Panc1 (cell line): ENCODE data around the gene CADPS2. TPM values are rescaled to one million over a fixed set of nuclear protein-coding genes. Genes with fewer than 3 reads are reported as not detected.

Experiments
- ATAC-seq: fragments of 200-7000 bp; cut with Tn5 transposase; 2 replicates; pipeline ENCODE4 v1.9.1; 2020; ENCODE audit warnings: mild to moderate bottlenecking, moderate library complexity
- BruUV-seq: library from RNA; stranded (reverse); fragments of 400-500 nt; replicated peaks from 2 replicates; lab custom pipeline; 2021; lab: Mats Ljungman, UMichigan
- CTCF ChIA-PET: fragments of 300-600 bp; sonication (Branson Sonifier 250); formaldehyde crosslinking; loops from one replicate; lab custom pipeline; 2022; ENCODE audit warnings: antibody characterized with exemption; lab: Charles Lee
- POLR2A ChIA-PET: fragments of 300-600 bp; sonication (Branson Sonifier 250); formaldehyde crosslinking; loops from one replicate; lab custom pipeline; 2022; ENCODE audit warnings: antibody characterized with exemption; lab: Charles Lee
- DNase-seq: peaks from one replicate; pipeline ENCODE4 v3.0.0-alpha.2; 2010; ENCODE audit warnings: low read depth, low spot score
- H3K27ac ChIP-seq: 2 replicates; pipeline ENCODE4 v1.5.1; 2011; ENCODE audit warnings: mild to moderate bottlenecking, low read length, inconsistent platforms
- H3K27me3 ChIP-seq: fragments of 200-500 bp; sonication (Bioruptor generic); 2 replicates; pipeline ENCODE4 v1.6.0; 2014; ENCODE audit warnings: low read length, inconsistent platforms; ENCODE audit not compliant: control insufficient read depth, insufficient read depth
- H3K36me3 ChIP-seq: fragments of 200-500 bp; sonication (Bioruptor generic); 2 replicates; pipeline ENCODE4 v1.5.1; 2014; ENCODE audit warnings: inconsistent platforms, mild to moderate bottlenecking, low read length, moderate library complexity; ENCODE audit not compliant: control insufficient read depth, insufficient read depth
- H3K4me1 ChIP-seq: 2 replicates; pipeline ENCODE4 v1.5.1; 2011; ENCODE audit warnings: inconsistent platforms, mild to moderate bottlenecking, low read length, moderate library complexity; ENCODE audit not compliant: control insufficient read depth, insufficient read depth
- H3K4me3 ChIP-seq, 2 experiments: 2 replicates each; pipeline ENCODE4 v1.5.1; 2011 to 2012; ENCODE audit warnings: low read depth in 2 of 2, low read length in 2 of 2, mild to moderate bottlenecking in 2 of 2, inconsistent platforms in 1 of 2, moderate library complexity in 1 of 2
- H3K9me3 ChIP-seq: fragments of 200-500 bp; sonication (Bioruptor generic); 2 replicates; pipeline ENCODE4 v1.5.1; 2014; ENCODE audit warnings: low read depth, mild to moderate bottlenecking, inconsistent platforms, low read length, moderate library complexity; ENCODE audit not compliant: control insufficient read depth, insufficient read depth
- POLR2AphosphoS5 ChIP-seq: IDR thresholded peaks from 2 replicates; pipeline ENCODE4 v1.6.1; 2012; ENCODE audit warnings: mild to moderate bottlenecking, low read depth, low read length, moderate library complexity
- REST ChIP-seq, 2 experiments: IDR thresholded peaks; 2 replicates each; pipeline ENCODE4 v1.6.1; 2011 to 2012; ENCODE audit warnings: low read depth in 2 of 2, control low read depth in 1 of 2, low read length in 1 of 2, mild to moderate bottlenecking in 1 of 2, moderate library complexity in 1 of 2; ENCODE audit not compliant: insufficient read depth in 1 of 2
- SIN3A ChIP-seq: IDR thresholded peaks from 2 replicates; pipeline ENCODE4 v1.6.1; 2012; ENCODE audit warnings: low read depth, mild to moderate bottlenecking, low read length, moderate library complexity, borderline replicate concordance; ENCODE audit not compliant: insufficient read depth
- TCF7L2 ChIP-seq: IDR thresholded peaks from 2 replicates; pipeline ENCODE4 v1.6.1; 2011; ENCODE audit warnings: mild to moderate bottlenecking, low read depth, low read length, inconsistent platforms
- in situ Hi-C: cut with HindIII; loops from 2 replicates; pipeline ENCODE4 v1.10.0; 2016; ENCODE audit warnings: low sequenced_read_pairs, low pct_unique_long_range_greater_than_20kb
- intact Hi-C: fragments of 100-400 bp; cut with micrococcal nuclease; formaldehyde crosslinking; loops from one replicate; pipeline ENCODE4 v1.10.0; 2022; ENCODE audit not compliant: unreplicated experiment
- total RNA-seq: library from RNA; stranded (reverse); gene quantifications from one replicate; pipeline ENCODE4 v1.2.1, GENCODE V29; 2021; ENCODE audit not compliant: unreplicated experiment
- TF ChIP-seq, protein P1 (sequence below): fragments of 450-650 bp; IDR thresholded peaks from 2 replicates; pipeline ENCODE4 v1.5.1; 2017; ENCODE audit warnings: mild to moderate bottlenecking

CADPS2 gene
- total RNA-seq, 1 experiment from 2014 or later: 1.6 TPM

- TF ChIP-seq POLR2AphosphoS5: no peak
- TF ChIP-seq REST (IDR thresholded peaks at IDR 0.05; ENCODE audit: insufficient read depth in 1 of 2, low read depth in 2 of 2, low read length in 1 of 2): no peak
- TF ChIP-seq, protein P1, sequence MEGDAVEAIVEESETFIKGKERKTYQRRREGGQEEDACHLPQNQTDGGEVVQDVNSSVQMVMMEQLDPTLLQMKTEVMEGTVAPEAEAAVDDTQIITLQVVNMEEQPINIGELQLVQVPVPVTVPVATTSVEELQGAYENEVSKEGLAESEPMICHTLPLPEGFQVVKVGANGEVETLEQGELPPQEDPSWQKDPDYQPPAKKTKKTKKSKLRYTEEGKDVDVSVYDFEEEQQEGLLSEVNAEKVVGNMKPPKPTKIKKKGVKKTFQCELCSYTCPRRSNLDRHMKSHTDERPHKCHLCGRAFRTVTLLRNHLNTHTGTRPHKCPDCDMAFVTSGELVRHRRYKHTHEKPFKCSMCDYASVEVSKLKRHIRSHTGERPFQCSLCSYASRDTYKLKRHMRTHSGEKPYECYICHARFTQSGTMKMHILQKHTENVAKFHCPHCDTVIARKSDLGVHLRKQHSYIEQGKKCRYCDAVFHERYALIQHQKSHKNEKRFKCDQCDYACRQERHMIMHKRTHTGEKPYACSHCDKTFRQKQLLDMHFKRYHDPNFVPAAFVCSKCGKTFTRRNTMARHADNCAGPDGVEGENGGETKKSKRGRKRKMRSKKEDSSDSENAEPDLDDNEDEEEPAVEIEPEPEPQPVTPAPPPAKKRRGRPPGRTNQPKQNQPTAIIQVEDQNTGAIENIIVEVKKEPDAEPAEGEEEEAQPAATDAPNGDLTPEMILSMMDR: no peak
- BruUV-seq: no TSS peak
- in situ Hi-C loops: no loop called here
These were observed 417.3 kb downstream of the CADPS2 start for GRCh38 chr7:122468945-122469344.

GRCh38 chr7:122467661-122468449 lies 418.4 kb downstream of the CADPS2 start:
- H3K27me3 ChIP-seq: no peaks in the 10 kb centered on the region
- H3K4me3 ChIP-seq: no peak overlapping the region
- in situ Hi-C loops: no loop called here
- H3K36me3 ChIP-seq: no peaks in the 10 kb centered on the region
- H3K27ac ChIP-seq: no peak overlapping the region
- no peaks in the 10 kb centered on the region for H3K9me3 ChIP-seq
- CTCF ChIA-PET: no interaction called here
- ATAC-seq (no peak), DNase-seq (no peak)
- intact Hi-C loops: no loop called here
- TF ChIP-seq SIN3A (no peak), TCF7L2 (no peak), POLR2AphosphoS5 (no peak), REST (IDR thresholded peaks at IDR 0.05; ENCODE audit: insufficient read depth in 1 of 2, low read depth in 2 of 2, low read length in 1 of 2) (no peak)
- TF ChIP-seq, protein P1: no peak
- no peaks in the 10 kb centered on the region for H3K4me1 ChIP-seq
- BruUV-seq: no TSS peak
- POLR2A ChIA-PET: no interaction called here

More at GRCh38 chr7:122468945-122469344, 417.3 kb downstream of the CADPS2 start:
- CTCF ChIA-PET: no interaction called here
- intact Hi-C loops: no loop called here
- no peaks in the 10 kb centered on the region for H3K27me3 ChIP-seq
- no peak overlapping the region for H3K27ac ChIP-seq
- H3K4me3 ChIP-seq: no peak overlapping the region
- H3K36me3 ChIP-seq: no peaks in the 10 kb centered on the region
- POLR2A ChIA-PET: no interaction called here
- no peak for ATAC-seq
- no peaks in the 10 kb centered on the region for H3K4me1 ChIP-seq
- H3K9me3 ChIP-seq: no peaks in the 10 kb centered on the region
- no peak for DNase-seq
